ENCODE results near the gene DLEC1.
"Not testable (repeated sequence)": the region's sequence is repeated elsewhere in the genome, so short reads cannot be mapped to it uniquely, and the experiment has no call there.

Gene DLEC1

DNA sequence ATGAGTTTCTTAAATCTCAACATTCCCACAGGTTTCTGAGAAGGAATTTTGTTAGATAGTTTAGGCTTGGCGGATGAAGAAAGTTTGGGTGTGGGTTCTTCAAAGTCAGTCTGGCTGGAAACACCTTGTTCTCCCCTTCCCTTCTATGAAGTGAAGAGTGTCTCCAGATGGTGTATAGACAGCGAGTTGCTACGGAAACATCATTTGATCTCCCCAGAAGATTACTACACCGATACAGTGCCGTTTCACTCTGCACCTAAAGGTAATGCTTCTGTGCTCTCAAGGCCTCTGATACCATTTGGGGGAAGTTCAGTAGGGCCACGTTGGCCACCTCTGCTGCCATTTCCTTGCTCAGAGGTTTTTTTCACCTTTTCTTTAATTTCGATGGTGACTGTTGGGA lies 20.6 kb downstream of the DLEC1 start:
- no peak overlapping the region for H3K4me3 ChIP-seq (ENCODE audit: low read length)
- DNase-seq (ENCODE audit: low read depth, low spot score) = peak; percentile 61

DNA sequence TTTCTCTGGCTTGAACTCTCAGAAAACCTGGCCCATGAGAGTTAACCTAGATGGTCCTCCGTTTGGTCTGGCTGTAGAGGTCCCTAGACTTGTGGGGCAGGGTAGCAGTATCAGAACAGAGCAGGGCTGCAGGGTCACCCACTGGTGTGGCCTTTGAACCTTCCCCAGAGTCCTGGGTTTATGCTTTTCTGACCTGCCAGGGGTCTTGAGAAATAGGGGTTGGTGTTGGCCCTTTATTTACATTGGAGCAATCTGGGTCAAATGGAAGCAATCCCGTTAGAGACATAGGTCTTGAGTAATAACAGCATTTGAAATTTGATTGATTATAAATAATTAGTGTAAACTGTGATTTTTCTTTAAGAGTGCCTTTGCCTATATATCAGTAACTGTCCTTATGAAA lies 23.8 kb downstream of the DLEC1 start:
- DNase-seq (ENCODE audit: low read depth, low spot score) = no peak
- no peak overlapping the region for H3K4me3 ChIP-seq (ENCODE audit: low read length)

DNA sequence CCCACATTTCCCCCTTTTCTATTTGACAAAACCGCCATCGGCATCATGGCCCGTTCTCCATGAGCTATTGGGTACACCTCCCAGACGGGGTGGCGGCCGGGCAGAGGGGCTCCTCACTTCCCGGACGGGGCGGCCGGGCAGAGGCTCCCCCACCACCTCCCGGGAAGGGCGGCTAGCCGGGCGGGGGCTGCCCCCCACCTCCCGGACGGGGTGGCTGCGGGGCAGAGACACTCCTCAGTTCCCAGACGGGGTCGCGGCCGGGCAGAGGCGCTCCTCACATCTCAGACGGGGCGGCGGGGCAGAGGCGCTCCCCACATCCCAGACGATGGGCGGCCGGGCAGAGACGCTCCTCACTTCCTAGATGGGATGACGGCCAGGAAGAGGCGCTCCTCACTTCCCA lies 25.4 kb downstream of the DLEC1 start:
- not testable (repeated sequence) for DNase-seq (ENCODE audit: low read depth, low spot score); H3K4me3 ChIP-seq (ENCODE audit: low read length)

DNA sequence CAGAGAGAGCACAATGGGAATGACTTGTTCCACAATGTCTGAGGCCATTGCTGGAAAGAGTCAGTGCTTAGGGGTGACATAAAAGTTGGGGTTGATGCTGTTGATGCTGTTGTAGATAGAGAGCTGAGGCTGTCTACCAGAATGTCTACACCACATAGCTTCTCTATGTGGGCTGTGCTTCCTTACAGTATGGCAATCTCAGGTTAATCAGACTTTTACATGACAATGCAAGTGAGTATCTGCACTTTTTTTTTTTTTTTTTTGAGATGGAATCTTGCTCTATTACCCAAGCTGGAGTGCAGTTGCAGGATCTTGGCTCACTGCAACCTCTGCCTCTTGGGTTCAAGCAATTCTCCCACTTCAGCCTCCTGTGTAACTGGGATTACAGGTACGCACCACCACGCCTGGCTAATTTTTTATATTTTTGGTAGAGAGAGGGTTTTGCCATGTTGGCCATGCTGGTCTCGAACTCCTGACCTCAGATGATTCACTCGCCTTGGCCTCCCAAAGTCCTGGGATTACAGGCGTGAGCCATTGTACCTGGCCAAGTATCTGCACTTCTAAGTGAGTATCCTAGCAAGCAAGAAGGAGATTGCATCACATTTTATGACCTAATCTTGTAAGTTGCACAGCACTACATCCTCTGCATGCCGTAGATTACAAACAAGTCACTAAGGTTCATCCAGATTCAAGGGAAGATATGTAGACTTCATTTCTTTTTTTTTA lies 28.7 kb downstream of the DLEC1 start:
- H3K4me3 ChIP-seq (ENCODE audit: low read length) = no peak overlapping the region
- no peak for DNase-seq (ENCODE audit: low read depth, low spot score)

DNA sequence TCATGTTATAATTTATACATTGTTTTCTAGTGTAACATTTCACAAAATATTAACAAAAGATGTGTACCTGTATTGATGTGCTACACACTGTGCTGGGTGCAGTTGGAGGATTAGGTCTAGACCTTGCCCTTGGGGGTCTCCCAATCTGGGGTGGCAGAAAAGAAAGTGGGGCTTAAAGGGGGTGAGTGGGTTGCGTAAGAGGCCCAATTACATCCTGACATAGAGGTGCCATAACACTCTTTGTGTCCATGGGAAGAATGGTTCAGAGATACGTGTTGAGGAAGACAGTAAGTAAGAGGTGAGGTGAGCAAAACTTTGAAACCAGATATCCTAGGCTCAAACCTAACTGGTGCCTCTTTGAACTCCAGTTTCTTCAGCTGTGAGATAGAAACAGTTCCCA lies 31.0 kb downstream of the DLEC1 start:
- DNase-seq (ENCODE audit: low read depth, low spot score) = no peak
- H3K4me3 ChIP-seq (ENCODE audit: low read length) = no peak overlapping the region

DNA sequence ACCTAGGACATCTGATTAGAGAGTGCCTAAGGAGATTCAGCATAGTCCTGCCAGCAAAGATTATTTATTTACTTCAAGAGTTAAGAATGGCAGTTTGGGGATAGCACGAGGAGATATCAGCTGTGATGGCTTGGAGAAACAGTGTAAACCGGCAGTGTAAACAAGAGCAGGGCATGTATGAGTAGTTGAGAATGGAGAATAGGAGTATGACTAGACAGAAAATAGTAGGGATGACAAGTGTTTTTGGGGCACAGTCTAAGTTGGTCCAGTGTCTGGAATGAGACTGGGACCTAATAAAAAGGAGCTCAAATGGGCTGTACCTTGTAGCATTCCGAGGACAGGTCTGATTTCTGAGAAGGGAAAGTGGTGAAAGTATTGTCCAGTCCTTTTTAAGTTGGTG lies 38.1 kb downstream of the DLEC1 start:
- not testable (repeated sequence) for DNase-seq (ENCODE audit: low read depth, low spot score)

DNA sequence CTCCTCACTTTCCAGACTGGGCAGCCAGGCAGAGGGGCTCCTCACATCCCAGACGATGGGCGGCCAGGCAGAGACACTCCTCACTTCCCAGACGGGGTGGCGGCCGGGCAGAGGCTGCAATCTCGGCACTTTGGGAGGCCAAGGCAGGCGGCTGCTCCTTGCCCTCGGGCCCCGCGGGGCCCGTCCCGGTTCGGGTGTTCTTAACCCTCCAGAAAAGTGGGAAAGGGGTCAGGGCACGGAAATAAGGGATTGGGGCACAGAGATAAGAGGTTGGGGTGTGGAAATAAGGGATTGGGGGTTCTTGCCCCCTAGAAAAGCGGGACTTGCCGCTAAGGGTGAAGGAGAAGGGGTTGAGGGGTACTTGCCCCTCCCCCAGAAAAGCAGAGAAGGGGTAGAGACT lies 43.3 kb downstream of the DLEC1 start:
- DNase-seq (ENCODE audit: low read depth, low spot score); H3K4me3 ChIP-seq (ENCODE audit: low read length): not testable (repeated sequence)

More for the DNA sequence above, 38.1 kb downstream of the DLEC1 start:
- H3K4me3 ChIP-seq (ENCODE audit: low read length) = not testable (repeated sequence)

DNA sequence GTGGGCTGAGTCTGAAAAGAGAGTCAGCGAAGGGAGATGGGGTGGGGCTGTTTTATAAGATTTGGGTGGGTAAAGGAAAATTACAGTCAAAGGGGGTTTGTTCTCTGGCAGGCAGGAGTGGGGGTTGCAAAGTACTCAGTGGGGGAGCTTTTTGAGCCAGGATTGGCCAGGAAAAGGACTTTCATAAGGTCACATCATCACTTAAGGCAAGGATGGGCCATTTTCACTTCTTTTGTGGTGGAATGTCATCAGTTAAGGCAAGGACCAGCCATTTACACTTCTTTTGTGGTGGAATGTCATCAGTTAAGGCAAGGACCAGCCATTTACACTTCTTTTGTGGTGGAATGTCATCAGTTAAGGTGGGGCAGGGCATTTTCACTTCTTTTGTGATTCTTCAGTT lies 44.2 kb downstream of the DLEC1 start:
- not testable (repeated sequence) for DNase-seq (ENCODE audit: low read depth, low spot score); H3K4me3 ChIP-seq (ENCODE audit: low read length)

DNA sequence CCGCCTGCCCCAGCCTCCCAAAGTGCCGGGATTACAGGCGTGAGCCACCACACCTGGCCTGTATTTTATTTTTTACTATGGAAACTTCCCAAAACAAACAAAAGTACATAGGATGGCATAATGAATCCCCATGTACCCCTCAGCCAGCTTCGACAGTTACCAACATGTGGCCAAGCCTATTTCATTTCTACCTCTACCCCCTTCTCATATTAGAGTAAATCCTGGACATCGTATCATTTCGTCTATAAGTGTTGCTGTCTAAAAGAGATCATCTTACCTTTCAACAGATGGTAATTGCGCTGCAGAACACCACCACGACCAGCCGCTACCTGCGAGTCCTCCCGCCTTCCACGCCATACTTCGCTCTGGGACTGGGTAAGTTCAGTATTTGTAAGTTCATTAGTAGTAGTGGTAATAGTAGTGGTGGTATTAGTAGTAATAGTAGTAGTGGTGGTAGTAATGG lies 44.9 kb downstream of the DLEC1 start:
- no peak overlapping the region for H3K4me3 ChIP-seq (ENCODE audit: low read length)
- DNase-seq (ENCODE audit: low read depth, low spot score) = no peak

DNA sequence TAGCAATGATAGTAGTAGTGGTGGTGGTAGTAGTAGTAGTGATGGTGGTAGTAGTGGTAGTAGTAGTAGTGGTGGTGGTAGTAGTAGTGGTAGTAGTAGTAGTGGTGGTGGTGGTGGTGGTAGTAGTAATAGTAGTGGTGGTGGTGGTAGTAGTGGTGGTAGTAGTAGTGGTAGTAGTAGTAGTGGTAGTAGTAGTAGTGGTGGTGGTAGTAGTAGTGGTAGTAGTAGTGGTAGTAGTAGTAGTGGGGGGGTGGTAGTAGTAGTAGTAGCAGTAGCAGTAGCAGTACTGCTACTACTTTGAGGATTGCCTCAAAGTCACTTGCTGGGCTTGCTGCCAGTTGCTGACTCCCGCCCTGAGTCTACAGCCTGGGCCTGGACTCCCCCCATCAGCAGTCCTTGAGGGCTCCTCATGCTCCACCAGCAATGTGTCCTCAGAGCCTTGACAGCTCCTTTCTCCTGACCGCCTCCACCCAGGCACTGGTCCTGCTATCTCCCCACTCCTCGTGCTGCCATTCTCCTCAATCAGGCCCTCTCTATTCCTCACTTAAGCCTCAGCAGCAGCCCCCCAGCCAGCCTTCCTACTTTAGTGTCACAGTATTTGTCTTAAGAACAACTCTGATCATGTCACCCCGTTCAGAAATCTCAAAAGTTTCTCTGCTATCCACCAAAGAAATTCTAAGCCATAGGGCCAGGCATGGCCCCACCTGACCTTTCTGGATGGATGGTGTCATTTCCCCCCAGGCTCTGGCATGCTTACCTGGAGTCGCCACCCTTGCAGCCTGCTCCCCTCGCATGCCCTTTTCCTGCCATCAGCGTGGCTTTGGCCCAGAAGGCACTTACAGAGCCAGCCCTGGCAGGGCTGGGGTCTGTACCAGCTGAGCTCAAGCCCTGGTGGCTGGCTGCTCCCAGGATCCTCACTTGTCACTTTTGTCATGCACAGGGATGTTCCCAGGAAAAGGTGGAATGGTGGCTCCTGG lies 45.6 kb downstream of the DLEC1 start:
- DNase-seq (ENCODE audit: low read depth, low spot score) = peak; percentile 26
- no peak overlapping the region for H3K4me3 ChIP-seq (ENCODE audit: low read length)

DNA sequence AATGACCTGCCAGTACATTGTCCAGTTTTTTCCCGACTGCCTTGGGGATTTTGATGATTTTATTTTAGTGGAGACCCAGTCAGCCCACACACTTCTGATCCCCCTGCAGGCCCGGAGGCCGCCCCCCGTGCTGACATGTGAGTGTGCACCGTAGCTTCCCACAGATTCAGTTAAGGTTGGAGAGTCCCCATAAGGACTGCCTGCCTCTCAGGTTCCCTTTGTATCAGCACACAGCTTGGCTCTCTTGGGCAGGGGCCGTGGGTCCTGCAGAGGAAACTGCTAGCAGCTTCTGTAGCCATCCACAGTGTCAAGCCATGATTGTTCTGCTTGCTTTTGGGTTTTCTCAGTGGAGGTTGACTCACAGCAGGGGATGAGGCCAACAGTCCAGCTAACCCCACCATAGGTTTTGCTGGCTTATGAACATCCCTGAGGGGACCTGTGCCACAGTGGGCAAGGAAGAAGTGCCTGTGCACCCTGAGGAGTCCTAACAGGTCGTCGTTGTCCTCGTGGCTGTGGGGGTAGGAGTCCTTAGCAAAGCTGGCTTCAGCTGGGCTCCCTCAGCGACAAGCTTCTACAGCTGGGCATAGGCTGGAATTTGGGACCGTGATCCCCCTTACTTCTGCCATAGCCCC lies 46.4 kb downstream of the DLEC1 start:
- DNase-seq (ENCODE audit: low read depth, low spot score) = no peak
- H3K4me3 ChIP-seq (ENCODE audit: low read length) = no peak overlapping the region

DNA sequence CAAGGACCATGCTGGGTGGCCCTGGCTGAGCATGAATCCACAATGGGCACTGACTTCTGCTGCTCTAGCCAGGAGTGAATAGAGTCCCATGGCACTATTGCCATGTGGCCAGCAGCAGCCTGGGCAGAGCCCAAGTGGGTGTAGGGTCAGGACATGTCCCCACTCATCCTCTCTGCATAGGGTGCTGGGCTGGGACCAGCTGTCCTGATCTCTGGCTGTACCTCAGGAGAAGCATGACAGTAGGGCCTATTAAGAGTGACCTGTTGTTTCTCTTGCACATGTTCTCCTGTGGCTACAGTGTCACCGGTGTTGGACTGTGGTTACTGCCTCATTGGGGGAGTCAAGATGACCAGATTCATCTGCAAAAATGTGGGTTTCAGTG lies 46.9 kb downstream of the DLEC1 start:
- DNase-seq (ENCODE audit: low read depth, low spot score) = no peak
- no peak overlapping the region for H3K4me3 ChIP-seq (ENCODE audit: low read length)

DNA sequence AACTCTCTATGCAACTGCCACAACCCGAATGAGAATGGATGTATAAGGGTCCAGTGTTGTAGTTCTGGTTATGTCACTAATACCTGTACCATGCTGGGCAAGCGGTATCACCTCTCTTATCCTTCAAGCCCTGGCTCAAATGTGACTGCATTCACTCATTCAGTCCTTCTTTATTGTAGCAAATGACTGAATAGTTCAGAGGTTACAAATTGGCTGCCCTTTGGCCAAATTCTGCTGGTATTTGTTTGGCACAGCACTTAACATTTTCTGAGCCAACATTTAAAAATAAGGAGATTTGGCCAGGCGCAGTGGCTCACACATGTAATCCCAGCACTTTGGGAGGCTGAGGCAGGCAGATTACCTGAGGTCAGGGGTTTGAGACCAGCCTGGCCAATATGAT lies 47.5 kb downstream of the DLEC1 start:
- no peak for DNase-seq (ENCODE audit: low read depth, low spot score)
- H3K4me3 ChIP-seq (ENCODE audit: low read length) = no peak overlapping the region

DNA sequence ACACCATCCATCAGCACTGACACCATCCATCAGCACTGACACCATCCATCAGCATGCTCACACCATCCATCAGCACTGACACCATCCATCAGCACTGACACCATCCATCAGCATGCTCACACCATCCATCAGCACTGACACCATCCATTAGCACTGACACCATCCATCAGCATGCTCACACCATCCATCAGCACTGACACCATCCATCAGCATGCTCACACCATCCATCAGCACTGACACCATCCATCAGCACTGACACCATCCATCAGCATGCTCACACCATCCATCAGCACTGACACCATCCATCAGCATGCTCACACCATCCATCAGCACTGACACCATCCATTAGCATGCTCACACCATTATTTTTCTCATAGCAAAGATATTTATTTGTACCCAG lies 48.3 kb downstream of the DLEC1 start:
- DNase-seq (ENCODE audit: low read depth, low spot score); H3K4me3 ChIP-seq (ENCODE audit: low read length): not testable (repeated sequence)

DNA sequence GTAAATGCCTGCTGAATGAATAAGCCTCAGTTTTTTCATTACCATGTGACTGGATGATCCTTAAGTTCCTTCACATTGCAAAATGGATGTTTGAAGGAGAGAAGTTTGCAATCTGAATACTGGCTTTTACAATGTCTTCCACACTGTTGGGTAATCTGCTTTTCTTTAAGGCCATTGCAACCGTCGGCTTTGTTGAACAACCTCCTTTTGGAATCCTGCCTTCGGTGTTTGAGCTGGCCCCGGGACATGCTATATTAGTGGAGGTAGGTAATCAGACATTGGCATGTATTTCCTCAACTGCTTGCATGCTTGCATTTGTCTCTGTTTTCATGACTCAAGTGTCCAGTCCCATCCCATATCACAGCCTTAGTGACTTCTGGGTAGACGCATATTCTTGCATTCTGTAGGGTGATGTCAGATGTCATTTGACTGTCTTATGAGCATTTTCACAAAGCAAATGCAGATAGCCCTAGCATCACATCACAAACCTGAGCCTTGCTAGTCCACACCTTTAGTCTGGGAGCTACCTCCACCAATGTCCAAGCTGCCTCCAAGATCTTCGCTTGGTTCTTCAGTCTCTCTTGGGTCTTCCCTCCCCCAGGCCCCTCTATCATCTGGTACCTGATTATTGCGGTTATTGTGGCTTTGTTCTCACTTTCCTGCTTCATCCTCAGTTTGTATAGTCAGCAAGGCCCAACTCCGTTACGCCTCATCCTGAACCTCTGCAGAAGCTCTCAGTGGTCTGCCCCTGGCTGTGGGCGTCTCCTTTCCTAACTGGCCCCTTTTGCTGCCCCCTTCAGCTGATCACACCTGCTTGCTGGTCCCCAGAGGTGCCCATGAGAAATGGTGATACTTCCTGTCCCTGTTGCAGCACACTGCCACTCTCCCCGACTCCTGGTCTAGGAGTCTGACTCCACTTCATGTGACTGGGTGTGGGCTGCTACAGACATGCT lies 49.4 kb downstream of the DLEC1 start:
- no peak overlapping the region for H3K4me3 ChIP-seq (ENCODE audit: low read length)
- no peak for DNase-seq (ENCODE audit: low read depth, low spot score)

DNA sequence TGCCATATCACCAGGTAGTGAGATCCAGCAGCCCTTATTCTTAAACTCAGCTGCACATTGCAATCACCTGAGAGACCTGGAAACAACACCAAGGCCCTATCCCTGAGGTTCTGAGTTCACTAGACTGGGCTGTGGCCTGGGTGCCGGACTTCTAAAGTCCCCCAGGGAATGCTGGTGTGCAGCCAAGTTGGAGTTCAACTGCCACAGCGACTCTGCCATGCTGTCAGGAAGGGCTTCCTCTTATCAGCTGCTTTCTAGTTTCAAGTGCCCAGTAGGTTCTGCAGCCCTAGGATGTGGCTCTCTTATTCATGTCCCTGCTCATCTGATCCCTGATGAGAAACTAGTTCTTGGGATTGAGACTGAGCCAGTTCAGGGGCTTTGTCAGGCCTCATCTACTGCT lies 50.2 kb downstream of the DLEC1 start:
- H3K4me3 ChIP-seq (ENCODE audit: low read length) = no peak overlapping the region
- no peak for DNase-seq (ENCODE audit: low read depth, low spot score)

DNA sequence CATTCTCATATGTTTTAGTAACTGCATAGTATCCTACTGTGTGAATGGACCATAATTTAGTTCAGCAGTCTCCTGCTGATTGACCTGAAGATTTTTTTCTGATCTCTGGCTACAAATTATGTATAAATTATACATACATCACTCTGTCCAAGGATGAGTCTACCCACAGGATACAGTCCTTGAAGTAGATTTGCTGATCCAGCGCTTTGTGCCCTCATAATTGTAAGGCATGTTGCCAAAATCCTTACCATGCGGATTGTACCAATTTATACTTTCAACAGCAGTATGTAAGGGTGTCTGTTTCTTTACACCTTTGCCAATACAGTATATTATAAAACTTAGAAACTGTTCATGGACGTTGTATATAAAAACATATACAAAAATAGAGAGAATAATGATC lies 51.4 kb downstream of the DLEC1 start:
- no peak for DNase-seq (ENCODE audit: low read depth, low spot score)

DNA sequence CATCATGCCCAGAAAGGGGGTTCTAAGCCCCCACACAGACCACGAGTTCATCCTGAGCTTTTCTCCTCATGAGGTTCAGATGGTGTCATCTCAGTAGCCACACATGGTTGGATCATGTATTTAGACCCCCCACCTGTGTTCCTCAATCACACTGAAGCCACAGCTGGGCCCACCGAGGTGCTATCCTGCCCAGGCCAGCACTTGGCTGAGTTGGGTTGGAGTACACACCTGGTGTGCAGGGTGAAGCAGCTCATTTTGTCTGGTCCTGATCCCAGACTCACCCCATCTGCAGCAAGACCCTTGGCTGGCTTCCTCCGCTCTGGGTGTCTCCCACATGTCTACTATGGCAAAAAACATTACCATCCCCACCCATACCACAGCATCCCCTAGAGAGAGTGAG lies 56.0 kb downstream of the DLEC1 start:
- no peak overlapping the region for H3K4me3 ChIP-seq (ENCODE audit: low read length)
- DNase-seq (ENCODE audit: low read depth, low spot score) = no peak

More for the DNA sequence above, 51.4 kb downstream of the DLEC1 start:
- H3K4me3 ChIP-seq (ENCODE audit: low read length) = no peak overlapping the region
